WTC11 (cell line): Measurements from ENCODE around the gene UTP4. TPM values are rescaled to one million over a fixed set of nuclear protein-coding genes. Genes with fewer than 3 reads are reported as not detected.

Experiments used
- ATAC-seq: fragments of 200-7000 bp; cut with Tn5 transposase; 2 replicates; pipeline ENCODE4 v1.10.0; 2021; ENCODE audit warnings: mild to moderate bottlenecking, moderate library complexity
- CTCF ChIA-PET: fragments of 300-600 bp; sonication (Branson Sonifier 250); formaldehyde crosslinking; loops from one replicate; lab custom pipeline; 2021; ENCODE audit warnings: antibody characterized with exemption; lab: Charles Lee
- POLR2A ChIA-PET: fragments of 350-600 bp; sonication (Branson Sonifier 250); formaldehyde crosslinking; loops from one replicate; lab custom pipeline; 2021; ENCODE audit warnings: antibody characterized with exemption; lab: Charles Lee
- DNase-seq: peaks from one replicate; pipeline ENCODE4 v3.0.0; 2021; ENCODE audit warnings: low spot score
- H3K27ac Mint-ChIP-seq: 2 replicates; pipeline ENCODE4 v1.8.0; 2021; ENCODE audit warnings: mixed read lengths
- H3K27me3 Mint-ChIP-seq: 2 replicates; pipeline ENCODE4 v1.8.0; 2021; ENCODE audit warnings: low read depth, mild to moderate bottlenecking, moderate library complexity, mixed read lengths
- H3K36me3 Mint-ChIP-seq: 2 replicates; pipeline ENCODE4 v1.8.0; 2021; ENCODE audit warnings: mixed read lengths
- H3K4me1 Mint-ChIP-seq: 2 replicates; pipeline ENCODE4 v1.8.0; 2022; ENCODE audit warnings: mixed read lengths
- H3K4me3 Mint-ChIP-seq: 2 replicates; pipeline ENCODE4 v1.8.0; 2021; ENCODE audit warnings: mild to moderate bottlenecking, moderate library complexity, mixed read lengths
- H3K9me3 Mint-ChIP-seq: 2 replicates; pipeline ENCODE4 v1.8.0; 2021; ENCODE audit warnings: mixed read lengths
- CBFB ChIP-seq: sonication (generic); formaldehyde crosslinking; IDR thresholded peaks from 2 replicates; pipeline ENCODE4 v1.8.1; 2022; ENCODE audit warnings: mild to moderate bottlenecking, low read depth, missing genetic modification reagents
- FOXP4 ChIP-seq: sonication (generic); formaldehyde crosslinking; IDR thresholded peaks from 2 replicates; pipeline ENCODE4 v1.8.0; 2022; ENCODE audit warnings: mild to moderate bottlenecking, missing genetic modification reagents
- GTF2I ChIP-seq: fragments of 250-450 bp; sonication (Bioruptor Pico); conservative IDR thresholded peaks from 2 replicates; pipeline ENCODE4 v1.4.0; 2021; ENCODE audit warnings: mild to moderate bottlenecking
- HMGA2 ChIP-seq: fragments of 250-450 bp; sonication (Bioruptor Pico); IDR thresholded peaks from 2 replicates; pipeline ENCODE4 v1.4.0; 2021; ENCODE audit warnings: mild to moderate bottlenecking, moderate library complexity
- MYBL2 ChIP-seq: sonication (generic); formaldehyde crosslinking; IDR thresholded peaks from 2 replicates; pipeline ENCODE4 v1.8.1; 2023; ENCODE audit warnings: mild to moderate bottlenecking, moderate library complexity, missing genetic modification reagents
- NFE2L1 ChIP-seq: sonication (generic); formaldehyde crosslinking; IDR thresholded peaks from 2 replicates; pipeline ENCODE4 v1.8.1; 2023; ENCODE audit warnings: missing genetic modification reagents
- NR3C1 ChIP-seq: sonication (generic); formaldehyde crosslinking; conservative IDR thresholded peaks from 2 replicates; pipeline ENCODE4 v1.8.1; 2023; ENCODE audit warnings: low read depth, mild to moderate bottlenecking, missing genetic modification reagents
- SMAD4 ChIP-seq: sonication (generic); formaldehyde crosslinking; IDR thresholded peaks from 2 replicates; pipeline ENCODE4 v1.8.0; 2022; ENCODE audit warnings: mild to moderate bottlenecking, missing genetic modification reagents
- USF2 ChIP-seq: sonication (generic); formaldehyde crosslinking; IDR thresholded peaks from 2 replicates; pipeline ENCODE4 v1.8.1; 2023; ENCODE audit warnings: mild to moderate bottlenecking, missing genetic modification reagents, moderate library complexity
- ZNF532 ChIP-seq: fragments of 250-450 bp; sonication (Bioruptor Pico); IDR thresholded peaks from 2 replicates; pipeline ENCODE4 v1.9.0; 2021; ENCODE audit warnings: mild to moderate bottlenecking, borderline replicate concordance
- ZSCAN18 ChIP-seq: fragments of 250-450 bp; sonication (Bioruptor Pico); IDR thresholded peaks from 2 replicates; pipeline ENCODE4 v2.1.2; 2022; ENCODE audit warnings: mild to moderate bottlenecking, moderate library complexity
- total RNA-seq: library from RNA; stranded (reverse); gene quantifications from 3 replicates; pipeline ENCODE4 v1.2.3, GENCODE V29; 2021
- TF ChIP-seq, protein P1 (sequence below): fragments of 250-450 bp; sonication (Bioruptor Pico); IDR thresholded peaks from 2 replicates; pipeline ENCODE4 v1.9.0; 2021; ENCODE audit warnings: mild to moderate bottlenecking
- TF ChIP-seq, protein P2 (sequence below): fragments of 250-450 bp; sonication (Bioruptor Pico); IDR thresholded peaks from 2 replicates; pipeline ENCODE4 v1.9.0; 2021; ENCODE audit warnings: mild to moderate bottlenecking
- TF ChIP-seq, protein P3 (sequence below): sonication (generic); formaldehyde crosslinking; IDR thresholded peaks from 2 replicates; pipeline ENCODE4 v1.8.1; 2022; ENCODE audit warnings: mild to moderate bottlenecking, missing genetic modification reagents, moderate library complexity, borderline replicate concordance
- TF ChIP-seq, protein P4 (sequence below): sonication (generic); formaldehyde crosslinking; IDR thresholded peaks from 2 replicates; pipeline ENCODE4 v1.8.1; 2022; ENCODE audit warnings: missing genetic modification reagents, borderline replicate concordance

Gene UTP4
- total RNA-seq, 1 experiment from 2014 or later, result 85.7 TPM

GRCh38 chr16:69194488-69194887 is 62.0 kb downstream of the UTP4 start:
- no peak for DNase-seq
- ChIA-PET POLR2A (no interaction called here), CTCF (no interaction called here)
- Mint-ChIP-seq H3K27ac (no peak overlapping the region), H3K27me3 (no peaks in the 10 kb centered on the region), H3K4me3 (no peak overlapping the region), H3K36me3 (peaks cover 5% of the 10 kb centered on the region), H3K4me1 (peaks cover 8% of the 10 kb centered on the region), H3K9me3 (no peaks in the 10 kb centered on the region)
- TF ChIP-seq ZSCAN18 (CRISPR knock-in tag) (no peak), NFE2L1 (CRISPR knock-in tag) (no peak), CBFB (CRISPR knock-in tag) (no peak), HMGA2 (CRISPR knock-in tag) (no peak), GTF2I (CRISPR knock-in tag) (no peak), SMAD4 (CRISPR knock-in tag) (no peak), MYBL2 (CRISPR knock-in tag) (no peak), USF2 (no peak), NR3C1 (CRISPR knock-in tag) (no peak)
- TF ChIP-seq, protein P1, sequence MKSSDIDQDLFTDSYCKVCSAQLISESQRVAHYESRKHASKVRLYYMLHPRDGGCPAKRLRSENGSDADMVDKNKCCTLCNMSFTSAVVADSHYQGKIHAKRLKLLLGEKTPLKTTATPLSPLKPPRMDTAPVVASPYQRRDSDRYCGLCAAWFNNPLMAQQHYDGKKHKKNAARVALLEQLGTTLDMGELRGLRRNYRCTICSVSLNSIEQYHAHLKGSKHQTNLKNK, result no peak
- TF ChIP-seq, protein P2, sequence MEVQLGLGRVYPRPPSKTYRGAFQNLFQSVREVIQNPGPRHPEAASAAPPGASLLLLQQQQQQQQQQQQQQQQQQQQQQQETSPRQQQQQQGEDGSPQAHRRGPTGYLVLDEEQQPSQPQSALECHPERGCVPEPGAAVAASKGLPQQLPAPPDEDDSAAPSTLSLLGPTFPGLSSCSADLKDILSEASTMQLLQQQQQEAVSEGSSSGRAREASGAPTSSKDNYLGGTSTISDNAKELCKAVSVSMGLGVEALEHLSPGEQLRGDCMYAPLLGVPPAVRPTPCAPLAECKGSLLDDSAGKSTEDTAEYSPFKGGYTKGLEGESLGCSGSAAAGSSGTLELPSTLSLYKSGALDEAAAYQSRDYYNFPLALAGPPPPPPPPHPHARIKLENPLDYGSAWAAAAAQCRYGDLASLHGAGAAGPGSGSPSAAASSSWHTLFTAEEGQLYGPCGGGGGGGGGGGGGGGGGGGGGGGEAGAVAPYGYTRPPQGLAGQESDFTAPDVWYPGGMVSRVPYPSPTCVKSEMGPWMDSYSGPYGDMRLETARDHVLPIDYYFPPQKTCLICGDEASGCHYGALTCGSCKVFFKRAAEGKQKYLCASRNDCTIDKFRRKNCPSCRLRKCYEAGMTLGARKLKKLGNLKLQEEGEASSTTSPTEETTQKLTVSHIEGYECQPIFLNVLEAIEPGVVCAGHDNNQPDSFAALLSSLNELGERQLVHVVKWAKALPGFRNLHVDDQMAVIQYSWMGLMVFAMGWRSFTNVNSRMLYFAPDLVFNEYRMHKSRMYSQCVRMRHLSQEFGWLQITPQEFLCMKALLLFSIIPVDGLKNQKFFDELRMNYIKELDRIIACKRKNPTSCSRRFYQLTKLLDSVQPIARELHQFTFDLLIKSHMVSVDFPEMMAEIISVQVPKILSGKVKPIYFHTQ, result no peak
- TF ChIP-seq, protein P3, sequence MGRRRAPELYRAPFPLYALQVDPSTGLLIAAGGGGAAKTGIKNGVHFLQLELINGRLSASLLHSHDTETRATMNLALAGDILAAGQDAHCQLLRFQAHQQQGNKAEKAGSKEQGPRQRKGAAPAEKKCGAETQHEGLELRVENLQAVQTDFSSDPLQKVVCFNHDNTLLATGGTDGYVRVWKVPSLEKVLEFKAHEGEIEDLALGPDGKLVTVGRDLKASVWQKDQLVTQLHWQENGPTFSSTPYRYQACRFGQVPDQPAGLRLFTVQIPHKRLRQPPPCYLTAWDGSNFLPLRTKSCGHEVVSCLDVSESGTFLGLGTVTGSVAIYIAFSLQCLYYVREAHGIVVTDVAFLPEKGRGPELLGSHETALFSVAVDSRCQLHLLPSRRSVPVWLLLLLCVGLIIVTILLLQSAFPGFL (CRISPR knock-in tag), result no peak
- TF ChIP-seq, protein P4, sequence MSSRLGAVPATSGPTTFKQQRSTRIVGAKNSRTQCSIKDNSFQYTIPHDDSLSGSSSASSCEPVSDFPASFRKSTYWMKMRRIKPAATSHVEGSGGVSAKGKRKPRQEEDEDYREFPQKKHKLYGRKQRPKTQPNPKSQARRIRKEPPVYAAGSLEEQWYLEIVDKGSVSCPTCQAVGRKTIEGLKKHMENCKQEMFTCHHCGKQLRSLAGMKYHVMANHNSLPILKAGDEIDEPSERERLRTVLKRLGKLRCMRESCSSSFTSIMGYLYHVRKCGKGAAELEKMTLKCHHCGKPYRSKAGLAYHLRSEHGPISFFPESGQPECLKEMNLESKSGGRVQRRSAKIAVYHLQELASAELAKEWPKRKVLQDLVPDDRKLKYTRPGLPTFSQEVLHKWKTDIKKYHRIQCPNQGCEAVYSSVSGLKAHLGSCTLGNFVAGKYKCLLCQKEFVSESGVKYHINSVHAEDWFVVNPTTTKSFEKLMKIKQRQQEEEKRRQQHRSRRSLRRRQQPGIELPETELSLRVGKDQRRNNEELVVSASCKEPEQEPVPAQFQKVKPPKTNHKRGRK (CRISPR knock-in tag), result no peak
- ATAC-seq, result no peak

GRCh38 chr16:69195369-69196029 is 63.0 kb downstream of the UTP4 start:
- TF ChIP-seq FOXP4, result no peak
- TF ChIP-seq NFE2L1 (CRISPR knock-in tag), result no peak
- no peak for TF ChIP-seq ZNF532 (CRISPR knock-in tag)
- TF ChIP-seq, all 79 proteins: peak for 0
- no peaks in the 10 kb centered on the region for H3K9me3 Mint-ChIP-seq
- H3K4me3 Mint-ChIP-seq, result no peak overlapping the region
- peaks cover 5% of the 10 kb centered on the region for H3K36me3 Mint-ChIP-seq
- POLR2A ChIA-PET, result interaction anchor here (0.8 kb wide), 1 partner anchor 388 kb away, joined by 3 read pairs; no protein-coding TSS in a partner anchor
- no peak for ATAC-seq
- DNase-seq, result no peak
- no peaks in the 10 kb centered on the region for H3K27me3 Mint-ChIP-seq
- CTCF ChIA-PET, result interaction anchor here (0.5 kb wide), 1 partner anchor 217 kb away, joined by 4 read pairs; no protein-coding TSS in a partner anchor
- H3K4me1 Mint-ChIP-seq, result no peaks in the 10 kb centered on the region
- no peak overlapping the region for H3K27ac Mint-ChIP-seq
